A549 (cell line): ENCODE measurements around the gene SSH2. TPM values are rescaled to one million over a fixed set of nuclear protein-coding genes. Genes with fewer than 3 reads are reported as not detected.

Experiments
- ATAC-seq, 2 experiments: fragments of 200-7000 bp in 1 of 2; fragments of >200 bp in 1 of 2; cut with Nextera tagmentation in 1 of 2; cut with Tn5 transposase in 1 of 2; 3 replicates each; pipeline versions ENCODE4 v1.8.0 to v1.9.1; 2018 to 2020; ENCODE audit warnings: mild to moderate bottlenecking in 1 of 2, moderate library complexity in 1 of 2
- CTCF ChIA-PET: fragments of 300-600 bp; sonication (Branson Sonifier 250); formaldehyde crosslinking; extraction: SDS; loops from one replicate; lab custom pipeline; 2021; ENCODE audit warnings: antibody characterized with exemption, inconsistent platforms; lab: Yijun Ruan, JAX
- POLR2A ChIA-PET: fragments of 350-600 bp; formaldehyde crosslinking; extraction: SDS; loops from one replicate; lab custom pipeline; 2021; ENCODE audit warnings: antibody characterized with exemption, inconsistent platforms; lab: Yijun Ruan, JAX
- DNase-seq, 2 experiments: peaks; one replicate each; pipeline versions ENCODE4 v3.0.0 to v3.0.0-alpha.2; 2011 to 2016; ENCODE audit warnings: low read depth in 1 of 2, low spot score in 1 of 2
- FAIRE-seq: peaks from 2 replicates; lab custom pipeline; 2011; peaks lifted over from hg19 to GRCh38; lab: Jason Lieb, UNC
- H3K27ac ChIP-seq, 2 experiments: fragments of >200 bp; sonication (Bioruptor Twin); formaldehyde crosslinking; 3 replicates each; pipeline ENCODE4 v1.5.1; 2016 to 2017
- H3K4me1 ChIP-seq: fragments of >200 bp; sonication (Bioruptor Twin); formaldehyde crosslinking; 3 replicates; pipeline ENCODE4 v1.6.1; 2016
- H3K4me2 ChIP-seq: fragments of >200 bp; sonication (Bioruptor Twin); formaldehyde crosslinking; 3 replicates; pipeline ENCODE4 v1.6.1; 2016
- H3K4me3 ChIP-seq: fragments of >200 bp; sonication (Bioruptor Twin); formaldehyde crosslinking; 3 replicates; pipeline ENCODE4 v1.5.1; 2016
- H3K9me3 ChIP-seq: fragments of >200 bp; sonication (Bioruptor Twin); formaldehyde crosslinking; 3 replicates; pipeline ENCODE4 v1.6.1; 2016
- CBX2 ChIP-seq: fragments of 200-600 bp; sonication (generic); IDR thresholded peaks from 2 replicates; pipeline ENCODE4 v1.6.1; 2016; ENCODE audit warnings: low read depth, mild to moderate bottlenecking, borderline replicate concordance
- HOXB13 ChIP-seq: fragments of 250-450 bp; sonication (Bioruptor Pico); IDR thresholded peaks from 2 replicates; pipeline ENCODE4 v1.5.0; 2020; ENCODE audit warnings: low read depth, mild to moderate bottlenecking, moderate library complexity
- MAFK ChIP-seq: fragments of 450-650 bp; IDR thresholded peaks from 2 replicates; pipeline ENCODE4 v1.6.1; 2014; ENCODE audit not compliant: partially characterized antibody
- MAZ ChIP-seq: fragments of 150-350 bp; IDR thresholded peaks from 2 replicates; pipeline ENCODE4 v1.6.1; 2014; ENCODE audit warnings: antibody characterized with exemption, low read depth, low read length, borderline replicate concordance
- NFE2L2 ChIP-seq: fragments of 150-350 bp; conservative IDR thresholded peaks from 2 replicates; pipeline ENCODE4 v1.6.1; 2014; ENCODE audit warnings: low read length
- NPAS2 ChIP-seq: fragments of 250-450 bp; sonication (Bioruptor Pico); IDR thresholded peaks from 2 replicates; pipeline ENCODE4 v1.8.0; 2022; ENCODE audit warnings: mild to moderate bottlenecking, moderate library complexity, borderline replicate concordance
- POLR2A ChIP-seq: IDR thresholded peaks from 2 replicates; pipeline ENCODE4 v1.6.1; 2012; ENCODE audit warnings: mild to moderate bottlenecking, low read length
- RAD21 ChIP-seq, 2 experiments: fragments of >200 bp in 1 of 2; sonication (Bioruptor Twin) in 1 of 2; formaldehyde crosslinking in 1 of 2; IDR thresholded peaks in 1 of 2; conservative IDR thresholded peaks in 1 of 2; 2 replicates in 1 of 2; 3 replicates in 1 of 2; pipeline ENCODE4 v1.6.1; 2012 to 2018; ENCODE audit warnings: inconsistent platforms in 1 of 2
- RARB ChIP-seq: fragments of 250-450 bp; sonication (Bioruptor Pico); IDR thresholded peaks from 2 replicates; pipeline ENCODE4 v1.8.0; 2021; ENCODE audit warnings: mild to moderate bottlenecking, moderate library complexity
- RFX5 ChIP-seq: fragments of 450-650 bp; IDR thresholded peaks from 2 replicates; pipeline ENCODE4 v1.7.1; 2014; ENCODE audit warnings: antibody characterized with exemption, mild to moderate bottlenecking, moderate library complexity
- TP53 ChIP-seq: fragments of 250-450 bp; sonication (Bioruptor Pico); IDR thresholded peaks from 2 replicates; pipeline ENCODE4 v1.5.0; 2021; ENCODE audit warnings: mild to moderate bottlenecking, moderate library complexity
- ZFP36 ChIP-seq: fragments of 450-650 bp; IDR thresholded peaks from 2 replicates; pipeline ENCODE4 v1.6.1; 2014; ENCODE audit warnings: borderline replicate concordance; ENCODE audit not compliant: partially characterized antibody
- ZNF302 ChIP-seq: fragments of 250-450 bp; sonication (Bioruptor Pico); IDR thresholded peaks from 2 replicates; pipeline ENCODE4 v1.9.0; 2021; ENCODE audit warnings: inconsistent platforms, mild to moderate bottlenecking, moderate library complexity
- WGBS: methylation state at CpG from one replicate; pipeline ENCODE4 v1.1.6; 2017; ENCODE audit errors: missing lambda C conversion rate; 5-methylcytosine and 5-hydroxymethylcytosine counted together
- polyA plus RNA-seq, 4 experiments: library from polyadenylated mRNA; depleted of rRNA in 3 of 4; stranded (reverse); fragments of >200 nt; fragmentation: RNase III in 1 of 4; extraction: RNeasy Plus Mini Kit Qiagen cat#74134 plus additional on column Dnase treatment in 1 of 4; gene quantifications; 2 replicates in 3 of 4; 3 replicates in 1 of 4; pipeline ENCODE4 v1.2.3, GENCODE V29; 2011 to 2017
- TF ChIP-seq, protein P1 (sequence below): fragments of 250-450 bp; sonication (Bioruptor Pico); IDR thresholded peaks from 2 replicates; pipeline ENCODE4 v1.5.0; 2021; ENCODE audit warnings: mild to moderate bottlenecking, moderate library complexity, borderline replicate concordance
- TF ChIP-seq, protein P2 (sequence below): fragments of >200 bp; sonication (Bioruptor Twin); formaldehyde crosslinking; IDR thresholded peaks from 2 replicates; pipeline ENCODE4 v1.6.1; 2016
- TF ChIP-seq, protein P3 (sequence below): fragments of 200-600 bp; sonication (generic); IDR thresholded peaks from 2 replicates; pipeline ENCODE4 v1.6.1; 2016; ENCODE audit warnings: antibody characterized with exemption, mild to moderate bottlenecking, moderate library complexity
- TF ChIP-seq, protein P4 (sequence below): fragments of >200 bp; sonication (Bioruptor Twin); formaldehyde crosslinking; IDR thresholded peaks from 3 replicates; pipeline ENCODE4 v1.5.1; 2016

The SSH2 gene
- polyA plus RNA-seq, 2 of the 4 experiments (the other 2 are of a cell fraction) = 20.7 to 24.5 TPM

DNA sequence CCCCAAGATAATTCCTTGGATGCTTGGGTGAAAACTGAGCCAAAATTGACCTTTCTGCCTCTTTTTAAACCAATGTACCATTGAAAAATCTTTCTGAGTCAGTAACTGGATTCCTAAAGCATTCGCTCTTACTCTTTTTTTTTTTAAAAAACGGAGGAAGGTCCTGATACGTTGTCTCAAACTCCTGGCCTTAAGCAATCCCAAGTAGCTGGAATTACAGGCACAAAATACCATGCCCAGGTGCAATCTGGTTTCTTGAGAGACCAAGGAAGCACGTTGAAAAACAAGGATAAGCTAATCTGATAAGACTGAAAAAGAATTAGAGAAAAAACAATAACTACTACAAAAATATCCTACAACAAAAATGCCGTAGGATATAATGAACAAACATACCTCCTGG lies 136.5 kb downstream of the SSH2 start:
- no peak for DNase-seq
- H3K4me3 ChIP-seq = no peak overlapping the region
- FAIRE-seq = peak; percentile 73
- ChIA-PET POLR2A (no interaction called here), CTCF (interaction anchor here (2.9 to 4.0 kb wide), 2 partner anchors 15 to 154 kb away, joined by 10 to 16 read pairs; no protein-coding TSS in a partner anchor)
- H3K4me2 ChIP-seq = no peak overlapping the region
- TF ChIP-seq MAFK (no peak), NPAS2 (CRISPR knock-in tag) (no peak), MAZ (no peak), RARB (no peak), CBX2 (no peak), TP53 (CRISPR knock-in tag) (no peak), RAD21 (conservative IDR thresholded peaks at IDR 0.05 in 1 of 2, IDR thresholded peaks at IDR 0.05 in 1 of 2) (no peak), HOXB13 (CRISPR knock-in tag) (no peak), POLR2A (no peak), ZFP36 (no peak), NFE2L2 (no peak)
- TF ChIP-seq, protein P1, sequence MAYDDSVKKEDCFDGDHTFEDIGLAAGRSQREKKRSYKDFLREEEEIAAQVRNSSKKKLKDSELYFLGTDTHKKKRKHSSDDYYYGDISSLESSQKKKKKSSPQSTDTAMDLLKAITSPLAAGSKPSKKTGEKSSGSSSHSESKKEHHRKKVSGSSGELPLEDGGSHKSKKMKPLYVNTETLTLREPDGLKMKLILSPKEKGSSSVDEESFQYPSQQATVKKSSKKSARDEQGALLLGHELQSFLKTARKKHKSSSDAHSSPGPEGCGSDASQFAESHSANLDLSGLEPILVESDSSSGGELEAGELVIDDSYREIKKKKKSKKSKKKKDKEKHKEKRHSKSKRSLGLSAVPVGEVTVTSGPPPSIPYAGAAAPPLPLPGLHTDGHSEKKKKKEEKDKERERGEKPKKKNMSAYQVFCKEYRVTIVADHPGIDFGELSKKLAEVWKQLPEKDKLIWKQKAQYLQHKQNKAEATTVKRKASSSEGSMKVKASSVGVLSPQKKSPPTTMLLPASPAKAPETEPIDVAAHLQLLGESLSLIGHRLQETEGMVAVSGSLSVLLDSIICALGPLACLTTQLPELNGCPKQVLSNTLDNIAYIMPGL (CRISPR knock-in tag) = no peak
- TF ChIP-seq, protein P2, sequence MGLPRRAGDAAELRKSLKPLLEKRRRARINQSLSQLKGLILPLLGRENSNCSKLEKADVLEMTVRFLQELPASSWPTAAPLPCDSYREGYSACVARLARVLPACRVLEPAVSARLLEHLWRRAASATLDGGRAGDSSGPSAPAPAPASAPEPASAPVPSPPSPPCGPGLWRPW = no peak
- ATAC-seq = no peak
- no peak overlapping the region for H3K27ac ChIP-seq
- H3K9me3 ChIP-seq = no peaks in the 10 kb centered on the region
- H3K4me1 ChIP-seq = no peaks in the 10 kb centered on the region
- WGBS = 84% methylated on average over 5 of the region's 5 CpGs

DNA sequence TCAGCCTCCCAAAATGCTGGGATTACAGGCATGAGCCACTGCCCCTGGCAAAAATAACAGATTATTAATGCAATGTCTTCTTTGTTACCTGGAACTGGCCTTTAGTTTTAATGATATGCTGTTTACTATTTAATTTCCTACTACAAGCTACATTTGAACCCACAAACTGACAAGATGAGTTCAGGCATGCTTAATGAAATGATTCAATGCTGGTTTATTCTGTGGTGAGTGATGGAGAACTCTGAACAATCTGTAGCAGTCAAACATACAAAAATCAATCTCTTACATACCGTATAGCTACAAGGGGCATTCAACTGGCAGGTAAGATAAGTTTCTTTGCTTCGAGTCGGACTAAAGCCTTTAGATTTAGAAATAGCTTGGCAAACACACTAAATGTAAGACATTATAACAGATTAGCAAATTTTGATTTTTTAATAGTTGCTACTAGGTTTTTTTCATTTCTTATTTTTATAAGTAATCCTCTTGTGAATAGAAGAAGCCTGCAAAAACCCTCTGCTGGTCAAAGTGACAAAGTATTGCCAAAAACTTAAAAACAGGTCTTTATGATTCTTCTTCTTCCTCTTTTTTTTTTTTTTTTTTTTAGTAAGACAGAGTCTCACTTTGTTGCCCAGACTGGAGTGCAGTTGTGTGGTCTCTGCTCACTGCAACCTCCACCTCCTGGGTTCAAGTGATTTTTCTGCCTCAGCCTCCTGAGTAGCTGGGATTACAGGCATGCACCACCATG lies 138.5 kb downstream of the SSH2 start:
- FAIRE-seq (peak; percentile 77), ATAC-seq (no peak), DNase-seq (no peak)
- Histone ChIP-seq H3K4me2 (no peak overlapping the region), H3K9me3 (no peaks in the 10 kb centered on the region), H3K4me3 (no peak overlapping the region), H3K27ac (no peak overlapping the region), H3K4me1 (peaks cover 5% of the 10 kb centered on the region; the same call in 1 of the 3 replicates)
- 98% methylated on average over 3 of the region's 3 CpGs for WGBS
- no peak for TF ChIP-seq RFX5
- TF ChIP-seq RAD21 (conservative IDR thresholded peaks at IDR 0.05 in 1 of 2, IDR thresholded peaks at IDR 0.05 in 1 of 2) = no peak
- TF ChIP-seq, protein P3, sequence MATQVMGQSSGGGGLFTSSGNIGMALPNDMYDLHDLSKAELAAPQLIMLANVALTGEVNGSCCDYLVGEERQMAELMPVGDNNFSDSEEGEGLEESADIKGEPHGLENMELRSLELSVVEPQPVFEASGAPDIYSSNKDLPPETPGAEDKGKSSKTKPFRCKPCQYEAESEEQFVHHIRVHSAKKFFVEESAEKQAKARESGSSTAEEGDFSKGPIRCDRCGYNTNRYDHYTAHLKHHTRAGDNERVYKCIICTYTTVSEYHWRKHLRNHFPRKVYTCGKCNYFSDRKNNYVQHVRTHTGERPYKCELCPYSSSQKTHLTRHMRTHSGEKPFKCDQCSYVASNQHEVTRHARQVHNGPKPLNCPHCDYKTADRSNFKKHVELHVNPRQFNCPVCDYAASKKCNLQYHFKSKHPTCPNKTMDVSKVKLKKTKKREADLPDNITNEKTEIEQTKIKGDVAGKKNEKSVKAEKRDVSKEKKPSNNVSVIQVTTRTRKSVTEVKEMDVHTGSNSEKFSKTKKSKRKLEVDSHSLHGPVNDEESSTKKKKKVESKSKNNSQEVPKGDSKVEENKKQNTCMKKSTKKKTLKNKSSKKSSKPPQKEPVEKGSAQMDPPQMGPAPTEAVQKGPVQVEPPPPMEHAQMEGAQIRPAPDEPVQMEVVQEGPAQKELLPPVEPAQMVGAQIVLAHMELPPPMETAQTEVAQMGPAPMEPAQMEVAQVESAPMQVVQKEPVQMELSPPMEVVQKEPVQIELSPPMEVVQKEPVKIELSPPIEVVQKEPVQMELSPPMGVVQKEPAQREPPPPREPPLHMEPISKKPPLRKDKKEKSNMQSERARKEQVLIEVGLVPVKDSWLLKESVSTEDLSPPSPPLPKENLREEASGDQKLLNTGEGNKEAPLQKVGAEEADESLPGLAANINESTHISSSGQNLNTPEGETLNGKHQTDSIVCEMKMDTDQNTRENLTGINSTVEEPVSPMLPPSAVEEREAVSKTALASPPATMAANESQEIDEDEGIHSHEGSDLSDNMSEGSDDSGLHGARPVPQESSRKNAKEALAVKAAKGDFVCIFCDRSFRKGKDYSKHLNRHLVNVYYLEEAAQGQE = no peak
- TF ChIP-seq, protein P4, sequence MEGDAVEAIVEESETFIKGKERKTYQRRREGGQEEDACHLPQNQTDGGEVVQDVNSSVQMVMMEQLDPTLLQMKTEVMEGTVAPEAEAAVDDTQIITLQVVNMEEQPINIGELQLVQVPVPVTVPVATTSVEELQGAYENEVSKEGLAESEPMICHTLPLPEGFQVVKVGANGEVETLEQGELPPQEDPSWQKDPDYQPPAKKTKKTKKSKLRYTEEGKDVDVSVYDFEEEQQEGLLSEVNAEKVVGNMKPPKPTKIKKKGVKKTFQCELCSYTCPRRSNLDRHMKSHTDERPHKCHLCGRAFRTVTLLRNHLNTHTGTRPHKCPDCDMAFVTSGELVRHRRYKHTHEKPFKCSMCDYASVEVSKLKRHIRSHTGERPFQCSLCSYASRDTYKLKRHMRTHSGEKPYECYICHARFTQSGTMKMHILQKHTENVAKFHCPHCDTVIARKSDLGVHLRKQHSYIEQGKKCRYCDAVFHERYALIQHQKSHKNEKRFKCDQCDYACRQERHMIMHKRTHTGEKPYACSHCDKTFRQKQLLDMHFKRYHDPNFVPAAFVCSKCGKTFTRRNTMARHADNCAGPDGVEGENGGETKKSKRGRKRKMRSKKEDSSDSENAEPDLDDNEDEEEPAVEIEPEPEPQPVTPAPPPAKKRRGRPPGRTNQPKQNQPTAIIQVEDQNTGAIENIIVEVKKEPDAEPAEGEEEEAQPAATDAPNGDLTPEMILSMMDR = 0 out of 3 replicates have a peak, but pooled peaks have one; percentile 11
- no peak for TF ChIP-seq ZNF302 (CRISPR knock-in tag)
- POLR2A ChIA-PET = no interaction called here
- CTCF ChIA-PET = interaction anchor here (1.0 to 4.0 kb wide), 13 partner anchors 7 to 301 kb away, joined by 3 to 17 read pairs (median 4); partner anchors contain the start of gene SSH2
